Measurements from ENCODE around the gene CDC37. TPM values are rescaled to one million over a fixed set of nuclear protein-coding genes. Genes with fewer than 3 reads are reported as not detected.

The CDC37 gene
- total and polyA plus RNA-seq, 11 donors, result 108 to 282 (median 141) TPM

- peaks cover 4 to 31% (median 11%) of the 10 kb centered on the region in 9 donors for H3K27me3 ChIP-seq
- peaks cover 0 to under 1% (median 0%) of the 10 kb centered on the region in 9 donors for H3K36me3 ChIP-seq
- 81 to 84% (median 82%) methylated on average over 6 of the region's 6 CpGs for WGBS, 4 donors
- no peaks in the 10 kb centered on the region for H3K9me3 ChIP-seq
- H3K4me3 ChIP-seq, result no peak overlapping the region
- intact Hi-C loops (cut with DNase I), result loop anchor here in 5 of 10 donors (10.0 kb wide), 3 partner anchors 69 to 169 kb away; partner anchors contain the start of genes CDKN2D (in 4 of the 5) and KRI1 (in 4 of the 5)
- TF ChIP-seq CTCF (IDR thresholded peaks at IDR 0.05) (no peak), POLR2A (IDR thresholded peaks at IDR 0.05) (no peak)
- no peak for ATAC-seq
- H3K4me1 ChIP-seq, result peaks cover 9 to 79% (median 26%) of the 10 kb centered on the region in 12 donors
- no peak for DNase-seq
- peak overlapping the region in 1 of 12 donors; percentile 54 for H3K27ac ChIP-seq
These were observed 2.8 kb upstream of the CDC37 start for GRCh38 chr19:10406191-10406590.

GRCh38 chr19:10404888-10405820 is 1.8 kb upstream of the CDC37 start:
- peaks cover 9 to 86% (median 36%) of the 10 kb centered on the region in 12 donors for H3K4me1 ChIP-seq
- peaks cover 4 to 31% (median 11%) of the 10 kb centered on the region in 9 donors for H3K27me3 ChIP-seq
- intact Hi-C loops (cut with DNase I), result loop anchor here in 7 of 10 donors (1.0 to 10.0 kb wide), 6 partner anchors 19 to 170 kb away; partner anchors contain the start of genes CDKN2D (in 5 of the 7) and KRI1 (in 5 of the 7)
- TF ChIP-seq POLR2A (IDR thresholded peaks at IDR 0.05) (no peak), CTCF (IDR thresholded peaks at IDR 0.05) (no peak)
- H3K9me3 ChIP-seq, result no peaks in the 10 kb centered on the region
- peak overlapping the region in 10 of 12 donors; percentile 58 to 98 (median 92) for H3K4me3 ChIP-seq
- H3K36me3 ChIP-seq, result peaks cover 0 to 10% (median 0%) of the 10 kb centered on the region in 9 donors
- H3K27ac ChIP-seq, result peak overlapping the region in 1 of 12 donors; percentile 54
- ATAC-seq (no peak), DNase-seq (no peak)
- 6 to 9% (median 7%) methylated on average over 29 to 43 of the region's 43 CpGs for WGBS, 4 donors

GRCh38 chr19:10402441-10403038 is 802 bp downstream of the CDC37 start:
- intact Hi-C loops (cut with DNase I), result loop anchor here in 6 of 10 donors (2.0 to 10.0 kb wide), 5 partner anchors 22 to 172 kb away; partner anchors contain the start of genes CDKN2D (in 5 of the 6) and KRI1 (in 5 of the 6)
- DNase-seq, result peak; percentile 69 to 78 (median 77)
- peak in 1 of 2 donors; percentile 32 for TF ChIP-seq POLR2A (IDR thresholded peaks at IDR 0.05)
- TF ChIP-seq CTCF (IDR thresholded peaks at IDR 0.05), result no peak
- peak in 1 of 4 donors; percentile 44 for ATAC-seq
- Histone ChIP-seq H3K27me3 (peaks cover 4 to 25% (median 11%) of the 10 kb centered on the region in 9 donors), H3K4me1 (peaks cover 12 to 79% (median 59%) of the 10 kb centered on the region in 12 donors), H3K36me3 (peaks cover 0 to 21% (median 0%) of the 10 kb centered on the region in 9 donors), H3K4me3 (peak overlapping the region; percentile 58 to 98 (median 92)), H3K9me3 (no peaks in the 10 kb centered on the region), H3K27ac (peak overlapping the region; percentile 68 to 95 (median 86))
- WGBS, 4 donors, result 1 to 2% (median 2%) methylated on average over 15 of the region's 15 CpGs

Data from heart left ventricle (tissue), 16 donors.